Dermis microvascular lymphatic vessel endothelial cell (primary cell): Measurements from ENCODE around the gene DAZAP2. TPM values are rescaled to one million over a fixed set of nuclear protein-coding genes. Genes with fewer than 3 reads are reported as not detected.

Experiments
- DNase-seq, 2 donors: peaks; one replicate each; pipeline versions ENCODE4 v3.0.0 to v3.0.0-alpha.2; 2010; ENCODE audit warnings: low read depth in 2 of 2
- total RNA-seq: library from RNA; depleted of rRNA; stranded (reverse); fragments of >200 nt; gene quantifications from 2 replicates; pipeline ENCODE4 v1.2.1, GENCODE V29; 2014

The DAZAP2 gene, protein sequence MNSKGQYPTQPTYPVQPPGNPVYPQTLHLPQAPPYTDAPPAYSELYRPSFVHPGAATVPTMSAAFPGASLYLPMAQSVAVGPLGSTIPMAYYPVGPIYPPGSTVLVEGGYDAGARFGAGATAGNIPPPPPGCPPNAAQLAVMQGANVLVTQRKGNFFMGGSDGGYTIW
- 71.4 and 155 TPM in 2 replicates for total RNA-seq

DNA sequence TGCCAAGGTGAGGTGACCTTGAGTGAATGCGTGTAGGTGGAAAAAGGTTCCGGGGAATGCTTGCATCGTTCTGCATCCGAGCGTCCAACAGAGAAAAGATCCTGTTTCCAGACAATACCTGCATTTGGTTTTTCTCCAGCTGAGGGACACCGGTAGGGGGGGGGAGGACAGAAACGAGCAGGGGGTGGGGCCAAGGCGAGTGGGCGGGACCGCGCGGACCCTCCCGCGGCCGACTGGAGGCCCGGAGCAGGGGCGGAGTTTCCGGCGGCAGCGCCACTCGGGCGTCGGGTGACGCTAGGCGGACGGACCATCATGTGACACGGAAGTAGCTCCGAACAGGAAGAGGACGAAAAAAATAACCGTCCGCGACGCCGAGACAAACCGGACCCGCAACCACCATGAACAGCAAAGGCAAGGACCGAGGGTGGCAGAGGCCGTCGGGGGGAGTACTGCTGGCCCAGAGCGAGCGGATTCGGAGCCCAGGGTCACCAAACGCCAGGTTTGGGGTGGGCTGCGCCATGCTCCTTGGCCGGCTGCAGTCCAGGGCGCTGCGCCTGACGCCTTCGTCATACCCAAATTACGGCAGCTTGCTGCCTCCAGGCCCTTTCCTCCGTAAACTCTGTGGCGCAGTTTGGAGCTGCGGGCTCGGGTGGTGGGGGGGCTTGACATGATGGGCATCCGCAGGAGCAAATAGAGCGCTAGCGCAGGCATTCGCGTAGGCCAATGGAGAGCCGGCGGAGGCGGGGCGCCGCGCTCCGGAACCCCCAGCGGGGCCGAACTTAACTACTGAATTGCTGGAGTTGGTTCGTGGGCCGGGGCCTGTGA, at the start of gene DAZAP2:
Gene DAZAP2, plus strand, starts transcription at position 317 of the 825 bp plus-strand sequence. Its CDS starts 82 bp downstream, at position 399.
- peak; percentile 92 to 98 for DNase-seq

DNA sequence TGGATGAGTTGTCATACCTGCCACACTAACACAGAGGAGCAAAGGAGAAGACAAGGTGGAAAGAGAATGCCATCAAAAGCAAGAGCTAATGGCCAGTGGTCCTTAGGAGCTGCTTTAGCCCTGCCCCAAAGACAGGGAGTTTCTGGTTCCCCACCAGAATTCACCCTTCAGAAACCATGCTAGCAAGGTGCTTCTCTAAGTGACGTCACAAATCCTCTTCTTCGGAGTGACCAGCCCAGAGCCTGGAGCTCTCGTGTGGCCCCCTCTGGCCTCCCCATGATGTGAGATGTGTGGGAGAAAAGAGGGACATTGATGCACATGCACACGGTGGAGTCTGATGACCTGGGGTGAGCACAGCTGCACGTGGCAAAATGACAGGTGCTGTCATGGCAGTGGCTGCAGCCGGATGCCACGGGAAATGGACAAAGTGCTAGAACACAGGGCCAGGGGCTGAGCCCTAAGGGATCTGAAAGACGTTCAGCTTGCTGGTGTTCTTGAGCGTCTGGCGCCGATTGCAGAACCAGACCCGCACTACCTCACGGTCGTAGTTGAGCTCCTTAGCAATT, 48.8 kb upstream of the DAZAP2 start:
- DNase-seq = no peak

DNA sequence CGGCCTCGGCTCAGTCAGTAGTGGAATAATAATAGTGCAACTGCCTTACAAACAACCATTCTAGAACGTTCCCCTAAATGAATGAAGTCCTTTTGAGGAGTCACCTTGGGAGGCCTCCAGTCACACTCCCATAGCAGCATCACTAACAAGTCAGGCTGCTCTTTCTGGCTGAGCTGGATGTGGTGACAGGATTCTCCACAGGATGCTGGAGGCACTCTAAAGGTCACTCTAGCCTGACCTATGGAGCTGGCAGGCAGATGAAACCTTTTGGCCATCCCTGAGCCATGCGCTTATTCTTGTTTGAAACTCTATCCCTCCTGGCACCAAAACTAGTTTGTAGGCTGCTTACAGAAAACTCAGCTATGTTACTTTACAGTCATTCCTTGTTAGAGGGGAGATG, 47.8 kb upstream of the DAZAP2 start:
- no peak for DNase-seq

DNA sequence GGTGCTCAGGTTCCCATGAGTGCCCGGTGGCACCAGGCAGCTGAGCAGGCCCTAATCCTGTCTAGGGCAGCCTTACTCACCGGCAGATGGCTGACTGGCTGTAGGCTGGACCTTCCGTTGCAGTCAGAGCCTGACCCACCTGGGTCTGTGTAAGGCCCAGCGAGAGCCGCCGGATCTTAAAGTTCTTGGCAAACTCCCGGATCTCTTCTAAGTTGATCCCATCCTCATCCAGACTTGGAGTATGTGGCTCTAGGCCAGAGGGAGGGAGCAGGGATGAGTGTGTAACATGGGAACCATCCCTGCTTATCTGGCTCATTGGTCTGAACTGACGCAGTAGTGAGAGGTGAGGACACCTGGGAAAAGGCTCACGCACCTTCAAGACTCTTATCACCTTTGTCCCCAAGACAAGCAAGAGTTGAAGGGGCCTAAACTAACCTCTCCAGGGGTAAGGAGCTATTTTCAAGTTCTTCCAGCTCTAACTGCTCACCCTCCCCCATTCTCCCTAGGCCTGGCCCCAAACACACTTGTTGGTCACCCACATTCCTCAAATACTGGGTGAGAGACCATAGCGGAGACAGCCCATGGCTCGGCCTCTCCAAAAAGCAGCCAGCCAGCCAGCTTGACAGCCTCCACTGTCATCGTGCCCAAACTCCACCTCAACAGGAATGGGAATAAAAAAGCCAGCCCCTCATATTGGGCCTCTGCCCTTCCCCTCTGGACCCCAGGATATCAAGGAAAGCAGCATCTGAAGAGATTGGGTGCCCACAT, 46.9 kb upstream of the DAZAP2 start:
- DNase-seq = no peak

DNA sequence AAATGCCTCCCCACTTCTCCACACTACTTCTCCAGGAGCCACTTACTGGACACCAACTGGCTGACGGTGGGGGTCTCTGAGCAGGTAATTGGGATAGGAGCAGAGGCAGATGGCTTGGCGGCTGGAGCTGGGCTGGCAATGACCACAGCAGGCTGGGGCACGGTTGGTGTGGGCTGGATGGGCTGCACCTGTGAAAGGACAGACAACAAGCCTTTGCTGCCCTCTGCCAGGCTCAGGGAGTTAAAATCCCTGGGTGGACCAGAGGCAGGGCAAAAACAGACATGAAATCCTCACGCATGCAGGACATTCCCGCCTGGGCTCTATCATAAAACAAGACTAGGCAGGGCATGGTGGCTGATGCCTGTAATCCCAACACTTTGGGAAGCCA, 46.3 kb upstream of the DAZAP2 start:
- DNase-seq = no peak

DNA sequence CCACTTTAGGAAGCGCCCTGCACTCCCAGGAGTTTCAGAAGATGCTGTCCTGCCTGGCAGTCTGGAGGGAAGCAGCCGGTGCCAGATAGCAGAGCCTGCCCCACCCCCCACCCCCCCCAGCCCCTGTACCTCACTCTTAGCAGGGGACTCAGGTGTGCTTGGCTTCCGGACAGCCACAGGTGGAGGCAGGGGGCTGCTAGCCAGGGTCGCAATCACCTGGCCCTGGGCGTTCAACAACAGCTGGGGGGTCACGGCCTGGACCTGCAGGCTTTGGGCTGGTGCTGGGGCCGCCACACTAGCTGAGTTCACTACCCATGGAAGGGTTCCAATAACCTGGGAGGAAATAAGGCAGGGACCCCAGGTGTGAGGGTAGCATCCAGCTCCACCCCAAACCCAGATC, 42.8 kb upstream of the DAZAP2 start:
- DNase-seq = no peak

DNA sequence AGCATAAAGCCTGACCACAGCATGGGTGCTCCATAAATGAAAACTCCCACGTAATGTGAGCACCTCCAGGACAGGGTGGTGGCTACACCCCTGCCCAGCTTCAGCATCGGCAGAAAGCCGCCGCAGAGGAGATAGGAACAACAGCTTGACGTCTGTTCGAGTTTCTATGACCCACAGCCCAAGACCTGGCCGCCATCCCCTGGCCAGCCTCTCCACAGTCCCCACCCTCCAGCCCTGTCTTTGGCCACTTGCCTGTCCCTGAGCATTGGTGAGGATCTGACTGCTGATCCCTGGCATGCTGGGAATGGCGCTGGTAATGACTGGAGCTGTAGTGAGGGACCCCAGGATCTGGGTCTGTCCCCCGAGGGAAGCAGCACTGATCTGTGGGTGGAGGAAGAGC, 42.1 kb upstream of the DAZAP2 start:
- no peak for DNase-seq

DNA sequence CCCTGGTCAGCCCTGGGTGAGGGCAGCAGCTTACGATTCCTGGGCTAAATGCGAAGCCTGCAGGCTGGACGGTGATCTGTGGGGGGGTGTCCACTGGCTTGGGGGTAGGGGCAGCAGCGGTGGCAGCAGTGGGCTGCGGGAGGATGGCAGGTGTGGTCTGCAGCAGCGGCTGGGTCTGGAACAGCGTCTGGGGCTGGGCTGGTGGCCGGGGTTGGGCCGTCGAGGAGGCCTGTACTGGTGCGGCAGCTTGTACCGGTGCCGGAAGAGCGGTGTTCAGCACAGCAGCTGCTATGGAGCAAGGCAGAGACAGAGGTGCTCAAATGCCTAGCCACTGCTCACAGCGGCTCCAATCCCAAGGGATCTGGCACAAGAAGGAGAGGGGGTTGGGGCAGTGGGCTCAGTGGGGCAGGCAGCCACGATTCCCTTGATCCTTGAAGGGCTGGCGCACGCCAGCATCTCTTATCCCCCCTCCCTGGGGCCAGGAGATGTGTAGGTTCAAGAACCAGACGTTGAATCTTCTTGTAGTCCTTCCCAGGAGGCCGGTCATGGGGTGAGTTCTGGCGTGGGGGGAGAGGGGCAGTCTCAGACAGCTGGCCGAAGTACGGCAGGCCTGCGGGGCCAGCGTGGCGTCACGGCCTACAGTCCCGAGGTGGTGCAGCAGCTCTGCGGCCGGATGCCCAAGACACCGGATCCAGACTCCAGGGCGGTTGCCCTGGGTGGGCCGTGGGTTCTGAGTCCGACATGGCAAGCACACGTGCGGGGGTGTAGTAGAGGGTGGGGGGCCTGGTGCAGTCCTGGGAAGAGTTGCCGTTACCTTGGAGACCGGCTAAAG, 40.7 kb upstream of the DAZAP2 start:
- no peak for DNase-seq

DNA sequence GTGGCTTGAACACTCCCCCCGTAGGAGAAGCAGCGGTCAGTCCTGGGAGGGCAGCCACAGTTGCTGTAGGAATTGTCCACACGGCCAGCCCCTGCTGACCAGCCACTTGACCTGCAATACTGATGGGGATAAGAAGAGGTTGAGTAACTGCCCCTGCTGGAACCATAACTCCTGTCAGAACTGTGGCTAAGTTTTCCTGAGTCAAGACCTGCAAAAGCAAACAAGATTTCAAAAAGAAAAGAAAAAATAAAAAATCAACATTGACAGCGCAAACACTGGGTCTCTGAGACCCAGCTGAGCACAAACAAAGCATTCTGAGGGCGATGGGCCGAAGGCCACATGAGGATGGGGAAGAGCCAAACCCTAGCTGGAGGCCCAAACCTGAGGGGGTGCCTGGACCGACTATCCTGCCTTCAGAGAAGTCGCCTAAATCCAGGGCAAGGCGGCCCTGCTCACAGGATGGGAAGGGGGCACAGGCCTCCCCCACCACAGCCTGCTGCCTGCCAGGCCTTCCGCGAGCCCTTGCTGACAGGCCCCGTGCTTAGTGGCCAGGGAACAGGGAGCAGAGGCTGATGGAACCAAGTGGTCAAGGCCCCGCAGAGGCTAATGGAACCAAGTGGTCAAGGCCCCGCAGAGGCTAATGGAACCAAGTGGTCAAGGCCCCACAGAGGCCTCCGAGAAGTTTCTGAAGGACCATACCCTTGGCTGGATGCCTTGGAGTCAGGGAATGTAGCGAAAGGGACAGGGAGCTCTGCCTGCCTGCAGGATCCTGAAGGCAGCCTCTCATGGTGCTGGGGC, 39.9 kb upstream of the DAZAP2 start:
- no peak for DNase-seq

DNA sequence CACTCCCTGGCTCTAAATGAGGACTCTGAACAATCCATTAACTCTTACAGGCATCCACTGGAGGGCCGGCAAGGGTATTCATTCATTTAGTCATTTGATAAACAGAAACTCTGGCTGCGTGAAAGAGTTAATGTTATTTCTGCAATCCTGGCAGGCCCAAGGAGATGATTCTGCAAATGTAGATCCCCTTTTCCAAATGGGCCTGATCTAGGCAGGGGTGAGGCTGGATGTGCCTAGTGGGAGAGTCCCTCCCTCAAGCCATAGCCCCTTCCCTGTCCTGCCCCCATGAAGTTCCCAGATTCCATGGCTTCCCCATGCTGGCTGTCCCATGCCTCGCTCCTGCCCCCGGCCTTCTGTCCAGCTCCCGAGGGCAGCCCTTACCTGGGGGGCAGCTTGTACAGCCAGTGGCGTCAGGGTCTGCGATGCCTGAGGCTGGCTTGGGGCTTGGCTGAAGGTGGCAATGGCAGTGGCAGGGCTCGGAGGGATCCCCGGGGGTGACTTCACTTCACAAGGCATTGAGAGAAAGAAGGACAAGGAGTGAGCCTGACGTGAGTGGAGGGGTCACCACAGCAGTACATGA, 39.2 kb upstream of the DAZAP2 start:
- no peak for DNase-seq

DNA sequence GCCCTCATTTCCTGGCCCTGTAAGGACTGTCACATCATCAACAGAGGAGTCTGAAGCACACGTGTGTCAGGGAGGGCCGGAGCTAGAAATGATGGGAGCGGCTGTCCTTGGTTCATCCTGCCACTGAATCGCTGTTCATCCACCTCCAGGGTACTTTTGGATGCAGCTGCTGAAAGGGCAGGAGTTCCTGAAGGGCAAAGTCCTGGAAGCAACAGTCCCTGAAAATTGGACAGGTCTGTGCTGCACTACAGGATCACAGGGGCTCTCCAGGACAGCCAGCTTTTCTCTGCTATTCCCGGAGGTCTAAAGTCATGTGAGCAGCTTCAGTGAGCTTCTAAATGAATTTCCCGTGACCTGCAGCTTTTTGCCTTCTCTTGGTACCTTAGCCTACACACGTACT, 38.5 kb upstream of the DAZAP2 start:
- DNase-seq = no peak

DNA sequence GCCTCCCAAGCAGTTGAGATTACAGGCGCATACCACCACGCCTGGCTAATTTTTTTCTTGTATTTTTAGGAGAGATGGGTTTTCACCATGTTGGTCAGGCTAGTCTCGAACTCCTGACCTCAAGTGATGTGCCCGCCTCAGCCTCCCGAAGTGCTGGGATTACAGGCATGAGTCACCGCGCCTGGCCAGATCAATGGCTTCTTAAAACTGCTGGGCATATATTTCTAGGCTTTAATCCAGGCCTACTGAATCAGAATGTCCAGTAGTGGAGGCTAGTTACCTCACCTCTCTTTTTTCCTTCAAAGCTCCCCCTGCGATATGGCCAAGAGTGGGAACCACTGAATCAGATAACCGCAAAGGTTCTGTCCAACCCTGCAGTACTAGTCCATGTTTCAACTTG, 37.8 kb upstream of the DAZAP2 start:
- no peak for DNase-seq

DNA sequence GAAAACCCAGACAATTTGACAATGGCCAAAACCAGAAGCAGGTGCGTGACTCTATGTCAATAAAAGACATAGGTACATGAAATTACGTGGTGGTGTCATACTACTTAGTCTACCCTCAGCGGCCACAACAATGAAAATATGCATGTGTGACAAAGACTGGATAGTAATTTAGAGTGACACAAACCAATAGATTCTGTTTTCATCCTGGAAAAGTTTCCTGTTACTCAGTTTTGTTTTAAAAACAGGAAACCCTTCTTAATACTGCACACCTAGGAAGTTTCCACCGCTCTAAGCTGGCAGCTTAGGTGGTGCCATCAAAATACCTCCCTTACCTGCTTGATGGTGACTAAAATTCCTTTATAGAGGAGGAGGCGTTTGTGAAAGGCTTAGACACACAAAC, 35.9 kb upstream of the DAZAP2 start:
- no peak for DNase-seq

DNA sequence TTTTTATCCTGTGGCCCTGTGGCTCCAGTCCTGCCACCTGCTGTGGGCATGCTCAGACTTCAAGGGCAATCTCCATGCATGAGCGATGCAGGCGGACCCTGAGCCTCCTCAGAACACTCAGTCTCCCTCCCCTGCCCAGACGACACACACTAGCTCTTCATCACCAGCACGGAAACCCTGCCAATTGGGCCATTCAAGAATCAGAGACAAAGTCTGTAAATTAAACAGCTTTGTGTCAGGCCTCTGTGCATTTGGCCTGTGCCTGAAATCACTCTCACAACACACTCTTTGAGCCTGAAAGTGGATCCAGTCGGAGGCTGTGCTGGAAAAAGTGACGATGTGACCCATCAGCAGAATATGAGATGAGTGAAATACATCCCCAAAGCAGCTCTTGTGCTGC, 33.3 kb upstream of the DAZAP2 start:
- DNase-seq = no peak

DNA sequence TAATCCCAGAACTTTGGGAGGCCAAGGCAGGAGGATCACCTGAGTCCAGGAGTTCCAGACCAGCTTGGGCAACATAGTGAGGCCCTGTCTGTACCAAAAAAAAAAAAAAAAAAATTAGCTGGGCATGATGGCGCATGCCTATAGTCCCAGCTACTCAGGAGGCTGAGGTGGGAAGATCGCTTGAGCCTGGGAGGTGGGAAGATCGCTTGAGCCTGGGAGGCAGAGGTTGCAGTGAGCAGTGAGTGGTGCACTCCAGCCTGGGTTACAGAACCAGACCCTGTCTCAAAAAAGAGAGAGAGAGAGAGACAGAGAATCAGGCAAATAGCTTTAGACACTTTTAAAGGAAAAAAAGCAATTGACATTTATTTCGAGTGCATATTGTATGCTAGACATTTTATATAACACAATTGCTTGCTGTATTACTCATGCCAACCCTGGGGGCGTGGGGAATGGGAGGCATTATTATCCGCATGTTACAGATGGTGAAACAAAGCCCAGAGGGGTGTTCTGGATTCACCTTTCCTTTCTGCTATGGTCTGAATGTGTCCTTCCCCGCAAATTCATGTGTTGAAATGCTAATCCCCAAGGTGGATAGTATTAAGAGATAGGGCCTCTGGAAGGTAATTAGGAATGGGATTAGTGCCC, 30.5 kb upstream of the DAZAP2 start:
- DNase-seq = no peak

DNA sequence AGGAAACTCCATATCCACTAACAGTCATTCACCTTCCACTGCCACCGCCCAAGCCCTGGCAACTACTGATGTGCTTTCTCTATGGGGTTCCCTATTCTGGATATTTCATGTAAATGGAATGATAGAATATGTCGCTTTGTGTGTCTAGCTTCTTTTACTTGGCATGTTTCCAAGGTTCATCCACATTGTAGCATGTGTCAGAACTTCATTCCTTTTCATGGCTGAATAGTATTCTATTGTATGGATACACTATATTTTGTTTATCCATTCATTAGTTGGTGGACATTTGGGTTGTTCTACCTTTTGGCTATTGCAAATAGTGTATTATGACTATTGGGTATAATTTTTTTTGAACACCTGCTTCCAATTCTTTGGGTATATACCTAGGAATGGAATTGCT, 29.4 kb upstream of the DAZAP2 start:
- no peak for DNase-seq

DNA sequence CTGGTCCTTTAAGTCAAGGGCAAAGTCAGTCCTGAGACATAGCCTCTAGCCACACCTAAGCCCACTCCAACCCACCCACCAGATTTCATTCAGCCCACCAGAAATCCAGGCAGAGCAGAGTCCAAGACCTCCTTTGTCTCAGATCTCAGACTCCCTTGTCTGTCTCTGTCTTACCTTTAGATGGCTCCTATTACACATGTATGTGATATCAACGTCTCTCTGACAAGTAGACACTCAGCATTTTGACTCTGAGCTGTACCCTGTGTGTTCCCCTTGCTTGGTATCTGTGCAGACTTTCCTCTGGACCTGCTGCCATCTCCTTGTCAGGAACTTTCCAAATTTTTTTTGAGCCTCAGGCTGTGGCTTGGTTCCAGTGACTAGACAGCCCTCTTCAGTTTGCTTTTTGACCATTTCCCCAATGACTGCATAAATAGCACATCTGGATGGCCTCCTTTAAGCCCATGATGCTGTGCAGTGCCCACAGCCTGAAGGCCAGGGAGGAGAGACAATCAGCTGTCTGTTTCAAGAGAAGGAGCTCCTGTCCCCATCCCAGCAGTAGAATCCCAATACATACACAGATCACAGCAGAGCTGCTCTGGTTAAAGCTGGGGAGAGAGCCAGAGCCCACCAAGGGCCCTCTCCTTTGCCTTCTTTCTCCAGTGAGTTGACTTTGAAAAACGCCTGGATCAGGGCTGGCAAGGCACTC, 27.8 kb upstream of the DAZAP2 start:
- DNase-seq = no peak

DNA sequence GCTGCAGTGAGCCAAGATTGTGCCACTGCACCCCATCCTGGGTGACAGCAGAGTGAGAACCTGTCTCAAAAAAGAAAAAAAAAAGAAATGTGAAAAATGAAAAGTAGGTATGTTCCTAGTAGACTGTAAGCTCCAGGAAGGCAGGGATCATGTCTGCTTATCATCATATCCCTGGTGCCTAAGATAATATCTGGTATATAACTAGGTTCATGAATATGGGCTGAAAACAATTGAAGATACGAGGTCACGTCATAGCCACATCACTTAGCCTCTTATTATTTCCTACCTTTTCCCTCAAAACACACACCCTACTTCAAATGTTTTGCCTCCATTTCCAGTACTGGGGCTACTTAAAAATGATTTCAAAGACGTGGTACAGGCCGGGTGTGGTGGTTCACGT, 23.7 kb upstream of the DAZAP2 start:
- no peak for DNase-seq

DNA sequence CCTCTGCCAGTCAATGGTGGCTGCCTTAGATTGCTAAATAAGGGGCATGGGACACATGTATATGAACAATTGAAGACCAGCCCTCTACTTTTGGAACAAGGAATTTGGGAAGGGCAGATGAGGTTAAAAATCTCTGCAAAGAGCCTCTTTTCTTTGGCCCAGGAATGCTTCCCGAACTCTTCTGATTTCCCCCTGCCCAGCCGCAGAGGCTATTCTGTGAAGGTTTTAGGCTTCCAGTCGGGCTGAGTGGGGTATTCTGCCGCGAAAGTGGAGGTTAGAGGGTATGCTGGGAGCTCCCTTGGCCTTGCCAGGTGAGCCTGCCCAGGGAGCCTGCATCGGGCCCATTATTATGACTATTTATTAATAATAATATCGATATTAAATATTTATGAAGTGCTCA, 22.0 kb upstream of the DAZAP2 start:
- DNase-seq = no peak
